Astrocyte of the hippocampus (primary cell): ENCODE measurements around the gene STIMATE.

Experiments used
- DNase-seq: peaks from one replicate; pipeline ENCODE4 v3.0.0; 2011; ENCODE audit warnings: low read depth, low spot score

STIMATE gene

GRCh38 chr3:52870471-52870870 is 26.9 kb downstream of the STIMATE start:
- no peak for DNase-seq

DNA sequence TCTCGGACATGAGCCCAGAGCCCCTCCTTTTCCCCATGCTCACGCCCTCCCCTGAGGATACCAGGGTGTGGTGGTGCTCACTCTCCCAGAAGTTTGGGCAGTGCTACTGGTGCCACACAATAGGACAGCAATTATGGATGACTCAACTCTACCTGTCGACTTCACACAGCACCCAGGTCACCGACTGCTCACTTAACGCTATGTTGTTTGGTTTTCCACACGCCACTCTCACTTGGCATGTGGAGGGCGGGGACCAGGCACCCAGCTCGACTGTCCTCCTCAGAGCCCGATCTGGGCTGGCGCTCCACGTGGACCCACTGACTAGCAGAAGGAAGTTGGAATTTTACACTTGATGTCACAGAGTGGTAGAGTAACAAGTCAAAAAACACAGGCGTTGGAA is 30.9 kb downstream of the STIMATE start:
- no peak for DNase-seq

DNA sequence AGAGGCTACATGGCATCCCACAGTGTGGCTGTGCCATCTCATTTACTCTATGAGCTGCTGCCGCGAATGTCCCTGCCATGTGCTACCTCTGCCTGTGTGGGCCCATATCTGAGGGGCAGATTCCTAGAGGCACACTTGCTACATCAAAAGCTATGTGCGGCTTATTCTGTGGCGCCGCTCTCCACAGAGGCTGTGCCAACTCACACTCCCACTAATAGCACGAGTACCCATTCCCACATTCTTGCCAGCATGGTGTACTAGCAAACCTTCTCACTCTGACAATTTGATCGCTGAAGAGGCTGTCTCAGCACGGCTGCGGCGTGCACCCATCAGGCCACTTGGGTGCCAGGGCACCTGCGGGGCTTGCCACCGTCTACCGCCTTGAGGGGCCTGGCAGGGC is 31.4 kb downstream of the STIMATE start:
- no peak for DNase-seq

DNA sequence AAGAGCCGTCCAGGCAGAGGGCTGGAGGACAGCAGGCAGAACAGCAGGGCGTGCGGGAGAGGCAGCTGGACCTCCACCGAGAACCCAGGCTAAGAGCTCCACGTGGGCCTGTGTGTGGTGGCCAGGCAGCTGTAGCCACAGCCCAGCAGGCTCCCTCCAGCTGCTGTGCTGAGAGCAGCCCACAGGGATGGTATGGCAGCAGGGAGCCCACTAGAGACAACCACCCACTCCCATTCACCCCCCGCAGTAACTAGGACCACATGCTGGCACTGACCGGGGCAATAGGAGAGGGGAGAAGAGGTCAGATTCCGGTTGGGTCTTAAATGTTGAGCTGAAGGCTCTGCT is 37.0 kb downstream of the STIMATE start:
- DNase-seq = no peak

DNA sequence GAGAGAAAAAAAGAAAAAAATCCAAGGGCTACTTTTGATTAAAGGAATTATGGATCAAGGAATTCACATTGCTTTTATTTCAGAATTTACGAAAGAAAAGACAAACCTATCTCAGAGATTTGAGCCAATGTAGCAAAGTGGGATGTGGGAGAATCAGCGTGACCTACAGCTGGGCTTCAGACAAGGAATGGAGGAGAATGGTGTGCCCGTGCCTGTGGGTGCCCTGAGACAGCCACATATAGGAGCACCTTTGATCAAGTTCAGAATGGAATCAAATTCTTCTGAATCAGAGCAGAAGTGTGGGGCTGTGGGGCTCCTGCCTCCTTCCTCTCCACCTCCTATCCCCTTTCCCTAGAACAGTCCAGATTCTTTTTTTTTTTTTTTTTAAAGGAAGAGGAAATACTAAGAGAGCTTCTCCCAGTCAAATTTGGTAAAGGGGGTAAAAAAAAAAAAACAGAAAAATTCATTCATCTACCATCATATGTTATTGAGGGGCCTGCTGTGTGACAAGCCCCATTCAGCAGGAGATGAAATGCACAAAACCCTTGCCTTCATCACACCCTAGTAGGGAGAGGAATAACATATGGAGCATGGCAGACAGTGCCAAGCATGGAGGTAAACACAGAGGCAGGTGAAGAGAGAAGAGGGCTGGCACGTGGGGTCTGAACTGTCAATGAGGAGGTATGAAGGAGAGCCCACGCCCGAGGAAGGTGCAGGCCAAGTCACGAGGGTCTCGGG is 37.5 kb downstream of the STIMATE start:
- no peak for DNase-seq

DNA sequence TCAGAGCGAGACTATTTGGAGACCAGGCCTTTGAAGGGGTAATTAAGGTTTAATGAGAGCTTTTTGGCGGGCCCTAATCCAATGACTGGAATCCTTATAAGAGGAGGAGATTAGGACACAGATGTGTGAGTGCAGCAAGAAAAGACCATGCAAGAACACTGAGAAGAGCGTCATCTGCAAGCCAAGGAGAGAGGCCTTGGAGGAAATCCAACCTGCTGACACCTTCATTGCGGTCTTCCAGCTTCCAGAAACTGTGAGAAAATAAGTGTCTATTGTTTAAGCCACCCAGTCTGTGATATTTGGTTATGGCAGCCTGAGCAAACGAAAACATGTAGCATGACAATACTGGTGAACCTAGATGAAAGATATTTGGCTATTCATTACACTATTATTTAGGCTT is 39.5 kb downstream of the STIMATE start:
- DNase-seq = no peak

- DNase-seq = no peak
Measured at GRCh38 chr3:52857133-52857532, 40.2 kb downstream of the STIMATE start.

GRCh38 chr3:52856666-52857065 is 40.7 kb downstream of the STIMATE start:
- DNase-seq = no peak

- peak; percentile 18 for DNase-seq
Measured at GRCh38 chr3:52854013-52854412, 43.3 kb downstream of the STIMATE start.

DNA sequence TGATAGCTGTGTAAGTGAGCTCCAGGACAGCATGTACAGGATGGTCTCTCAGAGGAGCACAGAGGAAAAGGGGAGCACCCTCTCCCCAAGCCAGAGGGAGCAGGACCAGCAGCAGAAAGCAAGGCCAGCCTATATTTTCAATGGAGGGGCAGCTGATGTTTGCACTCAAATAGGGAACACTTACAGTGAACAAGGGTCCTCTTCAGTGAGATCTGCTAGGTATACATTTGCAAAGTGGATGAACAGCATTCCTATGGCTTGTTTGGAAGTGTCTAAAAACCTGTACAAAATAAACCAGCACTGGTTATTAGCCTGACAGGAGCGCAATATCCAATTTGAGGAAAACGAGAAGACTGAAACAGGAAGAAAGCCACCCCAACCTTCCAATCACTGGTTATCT is 44.9 kb downstream of the STIMATE start:
- DNase-seq = no peak

GRCh38 chr3:52851348-52851747 is 46.0 kb downstream of the STIMATE start:
- DNase-seq = peak; percentile 64

DNA sequence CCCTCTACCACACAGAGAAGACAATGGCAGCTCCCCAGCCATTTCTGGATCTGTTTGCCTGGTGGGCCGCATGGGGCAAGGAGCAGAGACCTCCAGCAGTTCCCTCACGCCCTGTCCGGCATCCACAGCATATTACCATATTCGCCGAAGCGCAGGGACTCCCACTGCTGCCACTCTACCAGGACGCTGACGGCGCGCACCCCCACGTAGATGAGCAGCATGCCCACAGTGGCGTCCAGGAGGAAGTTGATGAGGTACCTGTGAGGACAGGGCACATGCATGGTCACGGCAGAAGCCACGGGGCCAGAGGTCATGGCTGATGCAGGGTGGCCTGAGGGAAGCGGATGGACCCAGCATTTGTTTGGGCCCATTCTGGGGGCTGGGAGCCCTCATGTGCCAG is 47.7 kb downstream of the STIMATE start:
- no peak for DNase-seq

- DNase-seq = no peak
Measured at GRCh38 chr3:52848617-52849016, 48.7 kb downstream of the STIMATE start.

- no peak for DNase-seq
Measured at GRCh38 chr3:52847726-52848125, 49.6 kb downstream of the STIMATE start.

- DNase-seq = no peak
Measured at GRCh38 chr3:52847241-52847640, 50.1 kb downstream of the STIMATE start.

DNA sequence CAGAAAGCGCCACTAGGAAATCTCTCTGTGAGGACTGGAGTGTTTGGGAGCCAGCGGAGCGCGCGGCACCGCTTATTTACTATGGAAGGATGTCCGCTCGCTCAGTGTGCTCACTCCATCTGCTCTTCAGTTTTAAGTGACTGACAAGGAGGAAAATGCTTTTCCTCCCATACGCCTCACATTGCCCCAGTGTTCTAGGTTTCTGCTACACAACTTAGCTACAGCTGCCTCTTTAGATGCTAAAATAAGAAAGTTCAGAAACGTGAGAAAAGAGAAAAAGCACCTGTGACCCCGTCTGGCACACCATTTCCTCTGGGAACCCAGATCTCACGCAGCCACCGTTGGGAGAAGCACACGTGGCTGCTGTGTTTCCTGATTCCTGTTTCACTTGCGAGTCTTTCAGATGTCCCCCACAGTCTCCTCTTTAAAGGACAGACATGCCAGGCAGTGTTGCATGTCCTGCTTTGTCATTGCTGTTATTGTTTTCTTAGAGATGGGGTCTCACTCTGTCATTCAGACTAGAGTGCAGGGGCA is 50.8 kb downstream of the STIMATE start:
- DNase-seq = no peak

- no peak for DNase-seq
Measured at GRCh38 chr3:52845691-52846431, 51.5 kb downstream of the STIMATE start.

DNA sequence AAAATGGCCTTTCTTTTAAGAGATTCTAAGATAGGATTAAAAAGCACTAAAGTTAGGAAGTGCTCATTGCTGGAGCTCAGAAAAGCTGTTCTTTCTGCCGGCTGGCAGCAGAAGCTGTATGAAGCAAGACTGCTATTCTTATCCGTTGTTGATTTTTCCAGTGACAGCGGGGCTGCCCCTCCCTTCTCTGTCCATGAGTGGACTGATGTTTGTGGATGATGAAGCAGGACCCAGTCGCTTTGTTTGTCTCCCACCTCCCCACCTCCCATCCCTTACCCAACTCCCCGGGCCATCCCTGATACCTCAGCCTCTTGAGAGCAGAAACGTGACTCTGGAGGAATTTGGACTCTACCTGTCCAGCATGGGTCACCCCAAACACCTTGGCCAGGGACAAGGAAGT is 52.2 kb downstream of the STIMATE start:
- DNase-seq = no peak

GRCh38 chr3:52844290-52844975 is 52.9 kb downstream of the STIMATE start:
- DNase-seq = no peak

DNA sequence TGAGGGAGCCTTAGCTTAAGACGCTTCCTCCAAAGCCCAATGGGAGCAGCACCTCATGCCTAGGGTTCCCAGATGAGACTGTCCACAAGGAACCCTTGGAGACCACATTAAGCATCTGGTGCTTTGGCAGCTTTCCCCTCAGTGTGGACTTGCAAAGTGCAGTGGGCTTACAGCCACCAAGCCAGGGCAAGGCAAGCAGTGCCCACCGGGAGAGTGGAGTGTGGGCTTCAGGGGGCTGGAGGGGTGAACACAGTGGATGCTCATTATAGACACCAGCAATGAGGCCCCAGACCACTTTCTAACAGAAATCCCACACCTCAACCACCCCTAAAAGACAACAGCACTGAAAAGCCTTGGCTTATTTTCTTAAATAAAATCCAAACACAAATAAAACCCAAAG is 53.5 kb downstream of the STIMATE start:
- no peak for DNase-seq

DNA sequence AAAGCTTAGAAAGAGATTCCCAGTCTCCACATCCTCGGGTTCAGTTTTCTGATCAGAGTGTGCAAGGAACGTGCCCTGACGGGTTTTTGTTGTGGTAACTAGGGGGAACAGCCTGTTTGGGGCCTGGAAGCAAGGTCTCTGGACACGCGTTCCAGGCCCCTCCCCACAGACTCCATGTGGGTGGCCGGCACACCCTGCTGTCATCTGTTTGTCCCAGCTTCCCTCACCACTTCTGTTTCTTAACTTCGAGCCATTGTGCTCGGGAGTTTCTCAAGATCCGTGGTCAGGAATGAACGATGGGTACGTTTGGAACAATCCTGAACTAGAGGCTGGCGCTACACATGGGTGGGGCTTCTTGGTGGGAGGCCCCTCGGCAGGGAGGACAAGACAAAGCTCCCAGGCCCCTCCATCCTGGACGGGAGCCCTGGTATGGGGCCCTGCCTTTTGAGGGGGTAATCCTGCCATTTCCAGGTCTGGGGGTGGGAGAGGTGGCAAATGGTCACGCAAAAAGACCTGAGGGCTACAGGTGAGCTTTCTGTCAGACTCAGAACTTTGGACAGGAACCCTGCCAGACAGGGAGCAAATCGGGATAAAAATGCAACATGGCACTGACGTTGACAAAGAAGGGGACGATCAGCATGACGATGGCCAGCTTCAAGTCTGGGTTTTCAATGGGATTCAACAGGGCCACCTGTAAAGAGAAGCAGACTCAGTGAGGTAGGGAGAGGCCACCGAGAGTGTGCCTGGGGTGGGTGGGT is 54.1 kb downstream of the STIMATE start:
- no peak for DNase-seq

DNA sequence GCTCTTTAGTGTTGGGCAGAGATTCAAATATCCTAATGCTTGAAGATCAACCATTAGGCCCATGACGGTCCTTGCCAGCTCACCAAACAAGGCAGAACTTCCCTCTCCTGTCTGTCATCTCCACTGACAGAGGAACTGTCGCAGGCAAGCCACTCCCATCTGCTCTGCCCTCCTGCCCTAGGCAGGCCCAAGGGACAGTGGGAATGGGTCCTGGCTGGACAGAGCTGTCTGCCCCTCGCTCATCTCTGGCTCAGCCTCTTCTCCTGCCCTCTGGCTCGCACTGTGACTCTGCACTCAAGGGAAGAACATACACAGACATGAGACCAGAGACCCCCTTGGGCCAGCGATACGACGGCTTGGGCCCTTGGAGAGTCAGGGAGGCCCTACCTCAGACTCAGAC is 54.9 kb downstream of the STIMATE start:
- no peak for DNase-seq
